Fibroblast of lung (primary cell): ENCODE measurements around the gene KRTAP2-3. TPM values are rescaled to one million over a fixed set of nuclear protein-coding genes. Genes with fewer than 3 reads are reported as not detected.
"Not testable (repeated sequence)": the region's sequence is repeated elsewhere in the genome, so short reads cannot be mapped to it uniquely, and the experiment has no call there.

Source experiments
- DNase-seq, 2 donors: peaks; one replicate each; pipeline versions ENCODE4 v3.0.0 to v3.0.0-alpha.2; 2010; ENCODE audit warnings: low read depth in 2 of 2
- H2AFZ ChIP-seq: 2 replicates; pipeline ENCODE4 v1.5.1; 2012; ENCODE audit warnings: low read length, control low read depth, inconsistent platforms
- H3K27ac ChIP-seq: 2 replicates; pipeline ENCODE4 v1.5.1; 2011; ENCODE audit warnings: low read length, control low read depth; ENCODE audit not compliant: insufficient read depth
- H3K27me3 ChIP-seq: 2 replicates; pipeline ENCODE4 v1.5.1; 2011; ENCODE audit warnings: mild to moderate bottlenecking, low read length; ENCODE audit not compliant: control insufficient read depth, insufficient read depth
- H3K36me3 ChIP-seq: 2 replicates; pipeline ENCODE4 v1.5.1; 2011; ENCODE audit warnings: low read length; ENCODE audit not compliant: control insufficient read depth, insufficient read depth
- H3K4me1 ChIP-seq: 2 replicates; pipeline ENCODE4 v1.5.1; 2011; ENCODE audit warnings: low read length; ENCODE audit not compliant: control insufficient read depth, insufficient read depth; ENCODE audit errors: extremely low read depth
- H3K4me2 ChIP-seq: 2 replicates; pipeline ENCODE4 v1.5.1; 2011; ENCODE audit warnings: low read length, control low read depth; ENCODE audit not compliant: insufficient read depth; ENCODE audit errors: extremely low read depth
- H3K4me3 ChIP-seq, 4 experiments: fragments of 200-600 bp in 1 of 4; sonication (generic) in 1 of 4; replicated peaks in 1 of 4; 2 replicates each; pipeline ENCODE4 v1.5.1; 2011 to 2016; ENCODE audit warnings: low read length in 4 of 4, low read depth in 3 of 4, mild to moderate bottlenecking in 3 of 4, control low read depth in 2 of 4, inconsistent platforms in 1 of 4, mixed read lengths in 1 of 4; ENCODE audit not compliant: insufficient read depth in 1 of 4; ENCODE audit errors: control extremely low read depth in 1 of 4
- H3K79me2 ChIP-seq: 2 replicates; pipeline ENCODE4 v1.5.1; 2012; ENCODE audit warnings: mild to moderate bottlenecking, low read length, inconsistent platforms; ENCODE audit not compliant: control insufficient read depth, insufficient read depth
- H3K9ac ChIP-seq: 2 replicates; pipeline ENCODE4 v1.5.1; 2011; ENCODE audit warnings: mild to moderate bottlenecking, low read length, control low read depth; ENCODE audit not compliant: insufficient read depth
- H3K9me3 ChIP-seq: 2 replicates; pipeline ENCODE4 v1.5.1; 2012; ENCODE audit warnings: low read depth, low read length; ENCODE audit not compliant: control insufficient read depth, insufficient read depth
- H4K20me1 ChIP-seq: 2 replicates; pipeline ENCODE4 v1.5.1; 2011; ENCODE audit warnings: low read length; ENCODE audit not compliant: control insufficient read depth, insufficient read depth; ENCODE audit errors: extremely low read depth
- CTCF ChIP-seq, 2 donors: IDR thresholded peaks in 1 of 2; conservative IDR thresholded peaks in 1 of 2; 1 replicate in 1 of 2; 2 replicates in 1 of 2; pipeline ENCODE4 v1.5.1; 2011 to 2012; ENCODE audit warnings: low read length in 2 of 2, control low read depth in 1 of 2, inconsistent platforms in 1 of 2, low read depth in 1 of 2, mild to moderate bottlenecking in 1 of 2
- EZH2 ChIP-seq: IDR thresholded peaks from 2 replicates; pipeline ENCODE4 v1.5.1; 2012; ENCODE audit warnings: low read length, control low read depth, mild to moderate bottlenecking; ENCODE audit errors: missing control alignments
- polyA plus RNA-seq, 2 donors: library from polyadenylated mRNA; depleted of rRNA in 1 of 2; stranded (reverse) in 1 of 2; unstranded in 1 of 2; fragments of >200 nt; gene quantifications; 2 replicates each; pipeline ENCODE4 v1.2.1, GENCODE V29; 2011 to 2012; ENCODE audit warnings: missing spikeins in 1 of 2
- total RNA-seq: library from RNA; depleted of rRNA; stranded (reverse); fragments of >200 nt; gene quantifications from 2 replicates; pipeline ENCODE4 v1.2.1, GENCODE V29; 2014

Gene KRTAP2-3
- total and polyA plus RNA-seq, 2 donors (not counting 1 experiment from before 2014, with no cell fraction given), result 0.84 TPM; not detected in 1

- not testable (repeated sequence) for H4K20me1 ChIP-seq, H3K9ac ChIP-seq, H3K4me2 ChIP-seq, H3K36me3 ChIP-seq, H3K27ac ChIP-seq, H3K79me2 ChIP-seq, H2AFZ ChIP-seq, DNase-seq, H3K9me3 ChIP-seq, H3K4me1 ChIP-seq, H3K4me3 ChIP-seq, H3K27me3 ChIP-seq
Measured at GRCh38 chr17:41084100-41084856, 24.4 kb upstream of the KRTAP2-3 start, which contains the start of gene KRTAP4-7. TSS of gene KRTAP4-7 (plus strand) at chr17:41084150. CDS start at chr17:41084207, 57 bp downstream.

GRCh38 chr17:41083427-41083826, 23.5 kb upstream of the KRTAP2-3 start:
- not testable (repeated sequence) for H3K27me3 ChIP-seq, H3K4me2 ChIP-seq, H3K9ac ChIP-seq, H2AFZ ChIP-seq, H3K4me1 ChIP-seq, H3K27ac ChIP-seq, H3K79me2 ChIP-seq, H3K4me3 ChIP-seq, H4K20me1 ChIP-seq, H3K36me3 ChIP-seq, H3K9me3 ChIP-seq
- DNase-seq, result peak in 1 of 2 donors; percentile 78

GRCh38 chr17:41082626-41083025, 22.7 kb upstream of the KRTAP2-3 start:
- H4K20me1 ChIP-seq, result no peaks in the 10 kb centered on the region
- H3K36me3 ChIP-seq, result no peaks in the 10 kb centered on the region
- no peak overlapping the region for H3K27ac ChIP-seq
- no peaks in the 10 kb centered on the region for H3K9me3 ChIP-seq
- H3K4me3 ChIP-seq, result no peak overlapping the region
- TF ChIP-seq CTCF (conservative IDR thresholded peaks at IDR 0.05 in 1 of 2, IDR thresholded peaks at IDR 0.05 in 1 of 2; ENCODE audit: low read depth in 1 of 2, low read length in 2 of 2), result no peak
- no peak for TF ChIP-seq EZH2
- H3K9ac ChIP-seq, result no peak overlapping the region
- H3K79me2 ChIP-seq, result no peaks in the 10 kb centered on the region
- no peak overlapping the region for H3K4me2 ChIP-seq
- no peak overlapping the region for H2AFZ ChIP-seq
- H3K27me3 ChIP-seq, result no peaks in the 10 kb centered on the region
- peak in 1 of 2 donors; percentile 46 for DNase-seq
- H3K4me1 ChIP-seq, result peaks cover 2% of the 10 kb centered on the region

- Histone ChIP-seq H3K4me2 (no peak overlapping the region), H4K20me1 (no peaks in the 10 kb centered on the region), H2AFZ (no peak overlapping the region), H3K9ac (no peak overlapping the region), H3K4me3 (no peak overlapping the region), H3K27ac (no peak overlapping the region), H3K4me1 (no peaks in the 10 kb centered on the region), H3K36me3 (no peaks in the 10 kb centered on the region), H3K79me2 (no peaks in the 10 kb centered on the region), H3K27me3 (no peaks in the 10 kb centered on the region), H3K9me3 (no peaks in the 10 kb centered on the region)
- no peak for TF ChIP-seq CTCF (conservative IDR thresholded peaks at IDR 0.05 in 1 of 2, IDR thresholded peaks at IDR 0.05 in 1 of 2; ENCODE audit: low read depth in 1 of 2, low read length in 2 of 2)
- TF ChIP-seq EZH2, result no peak
- DNase-seq, result no peak
Measured at GRCh38 chr17:41076788-41077187, 16.9 kb upstream of the KRTAP2-3 start.
